H9 (cell line): ENCODE measurements around the gene PRAMEF1. TPM values are rescaled to one million over a fixed set of nuclear protein-coding genes. Genes with fewer than 3 reads are reported as not detected.

Source experiments
- DNase-seq: peaks from one replicate; pipeline ENCODE4 v3.0.0-alpha.2; 2017
- H2AFZ ChIP-seq: one replicate; pipeline ENCODE4 v1.6.1; 2013; ENCODE audit warnings: mild to moderate bottlenecking, low read length, control low read depth, moderate library complexity
- H2AK5ac ChIP-seq: 2 replicates; pipeline ENCODE4 v1.6.1; 2013; ENCODE audit warnings: low read length, control low read depth, mixed read lengths; ENCODE audit not compliant: insufficient read length
- H2BK120ac ChIP-seq: one replicate; pipeline ENCODE4 v1.6.1; 2013; ENCODE audit warnings: low read depth, mild to moderate bottlenecking, low read length, control low read depth, inconsistent platforms; ENCODE audit not compliant: poor library complexity, severe bottlenecking
- H2BK12ac ChIP-seq: 2 replicates; pipeline ENCODE4 v1.6.1; 2013; ENCODE audit warnings: low read length, control low read depth, mixed read lengths, low read depth; ENCODE audit not compliant: insufficient read length
- H2BK15ac ChIP-seq: 2 replicates; pipeline ENCODE4 v1.6.1; 2013; ENCODE audit warnings: low read depth, low read length, control low read depth
- H2BK20ac ChIP-seq: one replicate; pipeline ENCODE4 v1.6.1; 2013; ENCODE audit warnings: low read depth, mild to moderate bottlenecking, low read length, control low read depth, inconsistent platforms; ENCODE audit not compliant: poor library complexity, severe bottlenecking
- H2BK5ac ChIP-seq: 2 replicates; pipeline ENCODE4 v1.6.1; 2013; ENCODE audit warnings: low read length, control low read depth, mixed read lengths; ENCODE audit not compliant: insufficient read length
- H3K14ac ChIP-seq: 2 replicates; pipeline ENCODE4 v1.6.1; 2013; ENCODE audit warnings: low read length, control low read depth; ENCODE audit not compliant: insufficient read depth
- H3K18ac ChIP-seq: 2 replicates; pipeline ENCODE4 v1.6.1; 2013; ENCODE audit warnings: low read depth, mild to moderate bottlenecking, mixed read lengths, low read length, control low read depth; ENCODE audit not compliant: insufficient read length
- H3K23ac ChIP-seq: 2 replicates; pipeline ENCODE4 v1.6.1; 2013; ENCODE audit warnings: low read length, control low read depth, mixed read lengths, low read depth; ENCODE audit not compliant: insufficient read length
- H3K23me2 ChIP-seq: 2 replicates; pipeline ENCODE4 v1.6.1; 2013; ENCODE audit warnings: low read depth, mild to moderate bottlenecking, mixed read lengths, low read length, control low read depth; ENCODE audit not compliant: insufficient read length, poor library complexity, severe bottlenecking
- H3K27ac ChIP-seq: 2 replicates; pipeline ENCODE4 v1.5.1; 2013; ENCODE audit warnings: low read length, control low read depth, mixed read lengths, low read depth; ENCODE audit not compliant: insufficient read length
- H3K27me3 ChIP-seq: 2 replicates; pipeline ENCODE4 v1.6.1; 2013; ENCODE audit warnings: low read length, control low read depth, inconsistent platforms; ENCODE audit not compliant: insufficient read depth
- H3K4ac ChIP-seq: 2 replicates; pipeline ENCODE4 v1.6.1; 2013; ENCODE audit warnings: low read depth, mild to moderate bottlenecking, control low read depth, inconsistent platforms, low read length, moderate library complexity
- H3K4me1 ChIP-seq: 2 replicates; pipeline ENCODE4 v1.6.1; 2013; ENCODE audit warnings: low read length, control low read depth, inconsistent platforms; ENCODE audit not compliant: insufficient read depth
- H3K4me2 ChIP-seq: 2 replicates; pipeline ENCODE4 v1.6.1; 2013; ENCODE audit warnings: low read length, control low read depth, mixed read lengths; ENCODE audit not compliant: insufficient read length, insufficient read depth
- H3K56ac ChIP-seq: 2 replicates; pipeline ENCODE4 v1.6.1; 2013; ENCODE audit warnings: low read depth, mild to moderate bottlenecking, mixed read lengths, low read length, control low read depth; ENCODE audit not compliant: insufficient read length
- H3K79me1 ChIP-seq: 2 replicates; pipeline ENCODE4 v1.6.1; 2013; ENCODE audit warnings: low read depth, mild to moderate bottlenecking, moderate library complexity, low read length, control low read depth, inconsistent platforms; ENCODE audit not compliant: insufficient read depth, poor library complexity, severe bottlenecking
- H3K79me2 ChIP-seq: 2 replicates; pipeline ENCODE4 v1.6.1; 2013; ENCODE audit warnings: low read length, control low read depth, inconsistent platforms; ENCODE audit not compliant: insufficient read depth
- H3K9ac ChIP-seq: 2 replicates; pipeline ENCODE4 v1.6.1; 2013; ENCODE audit warnings: low read length, control low read depth, mixed read lengths; ENCODE audit not compliant: insufficient read length; ENCODE audit errors: extremely low read depth
- H3K9me3 ChIP-seq: one replicate; pipeline ENCODE4 v1.6.1; 2013; ENCODE audit warnings: low read depth, low read length, inconsistent platforms; ENCODE audit not compliant: control insufficient read depth
- H3T11ph ChIP-seq: one replicate; pipeline ENCODE4 v1.6.1; 2013; ENCODE audit warnings: mild to moderate bottlenecking, low read length, control low read depth, inconsistent platforms
- H4K20me1 ChIP-seq: one replicate; pipeline ENCODE4 v1.6.1; 2013; ENCODE audit not compliant: control insufficient read depth, insufficient read length, insufficient read depth
- H4K5ac ChIP-seq: 2 replicates; pipeline ENCODE4 v1.6.1; 2013; ENCODE audit warnings: low read depth, mild to moderate bottlenecking, mixed read lengths, low read length, control low read depth; ENCODE audit not compliant: insufficient read length
- H4K8ac ChIP-seq: replicated peaks from 2 replicates; pipeline ENCODE4 v1.6.1; 2013; ENCODE audit warnings: low read length, control low read depth, mixed read lengths, low read depth; ENCODE audit not compliant: insufficient read length
- H4K91ac ChIP-seq: 2 replicates; pipeline ENCODE4 v1.6.1; 2013; ENCODE audit warnings: low read depth, mild to moderate bottlenecking, moderate library complexity, mixed read lengths, low read length, control low read depth; ENCODE audit not compliant: insufficient read length
- H3K27ac Mint-ChIP-seq, 3 experiments: 2 replicates in 2 of 3; 3 replicates in 1 of 3; pipeline ENCODE4 v1.8.0; 2020 to 2021; ENCODE audit warnings: mixed read lengths in 3 of 3, mild to moderate bottlenecking in 1 of 3, moderate library complexity in 1 of 3
- H3K27me3 Mint-ChIP-seq: 2 replicates; pipeline ENCODE4 v1.8.0; 2021; ENCODE audit warnings: low read depth, mild to moderate bottlenecking, moderate library complexity, mixed read lengths
- H3K36me3 Mint-ChIP-seq, 3 experiments: 2 replicates in 2 of 3; 3 replicates in 1 of 3; pipeline ENCODE4 v1.8.0; 2020 to 2021; ENCODE audit warnings: low read depth in 3 of 3, mixed read lengths in 3 of 3; ENCODE audit not compliant: insufficient read depth in 1 of 3
- H3K4me1 Mint-ChIP-seq, 2 experiments: 2 replicates each; pipeline ENCODE4 v1.8.0; 2020; ENCODE audit warnings: mixed read lengths in 2 of 2
- H3K4me3 Mint-ChIP-seq, 2 experiments: 2 replicates in 1 of 2; 3 replicates in 1 of 2; pipeline ENCODE4 v1.8.0; 2020 to 2021; ENCODE audit warnings: mild to moderate bottlenecking in 2 of 2, mixed read lengths in 2 of 2, moderate library complexity in 1 of 2
- H3K9me3 Mint-ChIP-seq, 2 experiments: 2 replicates in 1 of 2; 3 replicates in 1 of 2; pipeline ENCODE4 v1.8.0; 2020; ENCODE audit warnings: mild to moderate bottlenecking in 2 of 2, mixed read lengths in 2 of 2, moderate library complexity in 1 of 2
- WGBS: extraction: QIAGEN DNeasy Blood & Tissue Kit; methylation state at CpG from one replicate; pipeline ENCODE4 v1.1.7; 2013; ENCODE audit warnings: missing lambda C conversion rate, low lambda C conversion rate, mixed read lengths; ENCODE audit not compliant: insufficient read length; ENCODE audit errors: extremely low coverage; 5-methylcytosine and 5-hydroxymethylcytosine counted together
- total RNA-seq: library from RNA; stranded (reverse); gene quantifications from 2 replicates; pipeline ENCODE4 v1.2.1, GENCODE V29; 2021
- TF ChIP-seq, protein P1 (sequence below): fragments of 200-600 bp; sonication (generic); conservative IDR thresholded peaks from 3 replicates; pipeline ENCODE4 v1.8.0; 2021; ENCODE audit warnings: antibody characterized with exemption, mild to moderate bottlenecking

PRAMEF1 gene
- total RNA-seq, 1 experiment from 2014 or later = not detected

DNA sequence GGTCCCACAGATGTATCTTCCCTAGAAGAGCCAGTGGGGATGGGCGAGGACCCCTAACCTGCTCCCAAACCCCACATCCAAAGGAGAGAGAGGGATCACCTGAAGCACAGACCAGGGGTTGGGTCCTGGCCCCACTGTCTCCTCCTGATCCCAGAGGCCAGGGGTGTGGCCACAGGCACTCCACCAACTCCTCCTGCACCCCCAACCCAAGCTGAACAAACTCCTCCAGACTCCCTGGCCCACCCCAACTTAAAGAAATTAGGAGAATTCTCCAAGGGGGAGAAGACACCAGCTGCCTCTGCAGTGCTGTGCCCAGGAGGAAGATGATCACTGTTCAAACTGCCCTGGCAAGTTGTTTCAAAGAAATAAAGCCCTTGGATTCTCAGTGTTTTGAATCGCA is 22.2 kb upstream of the PRAMEF1 start:
- Mint-ChIP-seq H3K9me3 (peaks cover 0 to 4% of the 10 kb centered on the region in 2 experiments; a peak in 3 of 5 replicates), H3K27me3 (peaks cover 8% of the 10 kb centered on the region), H3K36me3 (no peaks in the 10 kb centered on the region), H3K4me3 (no peak overlapping the region), H3K27ac (no peak overlapping the region), H3K4me1 (no peaks in the 10 kb centered on the region)
- H2BK20ac ChIP-seq = no peak overlapping the region
- no peaks in the 10 kb centered on the region for H4K20me1 ChIP-seq
- no peaks in the 10 kb centered on the region for H3K79me1 ChIP-seq
- H3K4ac ChIP-seq = no peak overlapping the region
- no peak overlapping the region for H3K27ac ChIP-seq
- no peak overlapping the region for H3K9ac ChIP-seq
- no peaks in the 10 kb centered on the region for H3K23me2 ChIP-seq
- no peak overlapping the region for H2AK5ac ChIP-seq
- no peaks in the 10 kb centered on the region for H3K9me3 ChIP-seq
- no peaks in the 10 kb centered on the region for H3K4me1 ChIP-seq
- H3T11ph ChIP-seq = no peak overlapping the region
- H2BK15ac ChIP-seq = no peak overlapping the region
- WGBS = no CpG with 5 or more reads among the region's 2 CpGs
- no peak overlapping the region for H2BK5ac ChIP-seq
- H3K27me3 ChIP-seq = no peaks in the 10 kb centered on the region
- H3K4me2 ChIP-seq = no peak overlapping the region
- no peak overlapping the region for H2BK12ac ChIP-seq
- H4K5ac ChIP-seq = no peak overlapping the region
- TF ChIP-seq, protein P1, sequence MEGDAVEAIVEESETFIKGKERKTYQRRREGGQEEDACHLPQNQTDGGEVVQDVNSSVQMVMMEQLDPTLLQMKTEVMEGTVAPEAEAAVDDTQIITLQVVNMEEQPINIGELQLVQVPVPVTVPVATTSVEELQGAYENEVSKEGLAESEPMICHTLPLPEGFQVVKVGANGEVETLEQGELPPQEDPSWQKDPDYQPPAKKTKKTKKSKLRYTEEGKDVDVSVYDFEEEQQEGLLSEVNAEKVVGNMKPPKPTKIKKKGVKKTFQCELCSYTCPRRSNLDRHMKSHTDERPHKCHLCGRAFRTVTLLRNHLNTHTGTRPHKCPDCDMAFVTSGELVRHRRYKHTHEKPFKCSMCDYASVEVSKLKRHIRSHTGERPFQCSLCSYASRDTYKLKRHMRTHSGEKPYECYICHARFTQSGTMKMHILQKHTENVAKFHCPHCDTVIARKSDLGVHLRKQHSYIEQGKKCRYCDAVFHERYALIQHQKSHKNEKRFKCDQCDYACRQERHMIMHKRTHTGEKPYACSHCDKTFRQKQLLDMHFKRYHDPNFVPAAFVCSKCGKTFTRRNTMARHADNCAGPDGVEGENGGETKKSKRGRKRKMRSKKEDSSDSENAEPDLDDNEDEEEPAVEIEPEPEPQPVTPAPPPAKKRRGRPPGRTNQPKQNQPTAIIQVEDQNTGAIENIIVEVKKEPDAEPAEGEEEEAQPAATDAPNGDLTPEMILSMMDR = no peak
- H3K56ac ChIP-seq = no peak overlapping the region
- H3K23ac ChIP-seq = no peak overlapping the region
- no peak overlapping the region for H4K8ac ChIP-seq
- no peak overlapping the region for H3K18ac ChIP-seq
- no peak for DNase-seq
- H2AFZ ChIP-seq = no peak overlapping the region
- no peak overlapping the region for H3K14ac ChIP-seq
- no peaks in the 10 kb centered on the region for H3K79me2 ChIP-seq
- H4K91ac ChIP-seq = no peak overlapping the region
- H2BK120ac ChIP-seq = no peak overlapping the region
